Cardiac septum (tissue), 1 donor: ENCODE results near the gene SLC35E1. TPM values are rescaled to one million over a fixed set of nuclear protein-coding genes. Genes with fewer than 3 reads are reported as not detected.
"Not testable (repeated sequence)": the region's sequence is repeated elsewhere in the genome, so short reads cannot be mapped to it uniquely, and the experiment has no call there.

Source experiments
- DNase-seq: peaks from one replicate; pipeline ENCODE4 v3.0.0-alpha.2; 2020; ENCODE audit warnings: low spot score
- intact Hi-C: fragments of 100-400 bp; cut with DNase I; formaldehyde crosslinking; loops from one replicate; pipeline ENCODE4 v1.14.0; 2022
- total RNA-seq: library from RNA; stranded (reverse); fragmentation: NEBNext Ultra II Directional; extraction: Animal tissue kit (Norgen Biotek cat#: 25700); gene quantifications from one replicate; pipeline ENCODE4 v1.2.1, GENCODE V29; 2021
- donor health status: DM: no; HTN: no; CAD: no.

Gene SLC35E1
- total RNA-seq, 1 donor from 2014 or later = 26.7 TPM

DNA sequence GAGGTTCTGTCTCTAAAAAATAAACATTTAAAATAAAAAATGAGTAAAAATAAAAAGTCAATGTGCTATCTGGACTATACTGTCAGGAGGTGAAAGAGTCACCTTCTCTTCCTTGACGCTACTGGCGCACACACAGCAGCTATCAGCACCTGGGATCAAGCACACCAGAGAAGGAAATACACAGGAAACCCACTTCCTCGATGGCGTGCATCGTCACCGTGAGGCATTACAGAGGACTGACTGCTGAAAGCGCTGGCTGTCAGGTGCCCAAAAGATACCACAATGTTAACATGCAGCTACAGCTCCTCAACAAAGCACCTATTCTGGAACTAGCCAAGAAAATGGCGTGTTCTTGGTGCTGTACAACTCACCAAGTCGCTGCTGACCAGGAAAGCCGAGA, 6.1 kb downstream of the SLC35E1 start:
- intact Hi-C loops = no loop called here
- DNase-seq = no peak

DNA sequence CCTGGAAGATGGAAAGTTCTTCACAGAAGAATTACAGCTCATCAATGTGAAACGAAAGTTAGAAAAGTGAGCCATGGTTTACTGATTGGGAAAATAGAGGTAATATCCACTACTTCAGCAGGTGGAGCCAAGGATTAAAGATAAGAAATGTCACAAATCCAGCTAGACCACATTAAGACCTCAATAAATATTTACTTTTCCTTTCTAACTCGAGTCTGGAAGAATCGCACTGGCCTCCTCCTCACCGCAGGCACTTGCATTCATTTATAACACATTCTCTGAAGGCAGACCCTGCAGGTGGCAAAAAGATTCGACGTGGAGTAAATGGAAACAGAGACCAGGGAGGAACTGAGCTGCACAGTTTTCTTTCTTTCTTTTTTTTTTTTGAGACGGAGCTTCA, 7.4 kb downstream of the SLC35E1 start:
- intact Hi-C loops = no loop called here
- no peak for DNase-seq

DNA sequence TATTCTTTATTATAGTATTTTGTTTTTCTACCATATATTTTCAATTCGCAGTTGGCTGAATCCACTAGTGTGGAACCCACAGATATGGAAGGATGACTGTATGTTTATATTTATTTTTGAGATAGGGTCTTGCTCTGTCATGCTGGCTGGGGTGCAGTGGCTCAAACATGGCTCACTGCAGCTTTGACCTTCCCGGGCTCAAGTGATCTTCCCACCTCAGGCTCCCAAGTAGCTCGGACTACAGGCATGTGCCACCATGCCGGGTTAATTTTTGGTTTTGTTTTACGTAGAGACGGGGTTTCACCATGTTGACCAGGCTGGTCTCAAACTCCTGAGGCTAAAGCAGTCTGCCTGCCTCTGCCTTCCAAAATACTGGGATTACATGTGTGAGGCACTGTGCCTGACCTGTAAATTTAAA, 9.6 kb downstream of the SLC35E1 start:
- intact Hi-C loops = no loop called here
- DNase-seq = no peak

DNA sequence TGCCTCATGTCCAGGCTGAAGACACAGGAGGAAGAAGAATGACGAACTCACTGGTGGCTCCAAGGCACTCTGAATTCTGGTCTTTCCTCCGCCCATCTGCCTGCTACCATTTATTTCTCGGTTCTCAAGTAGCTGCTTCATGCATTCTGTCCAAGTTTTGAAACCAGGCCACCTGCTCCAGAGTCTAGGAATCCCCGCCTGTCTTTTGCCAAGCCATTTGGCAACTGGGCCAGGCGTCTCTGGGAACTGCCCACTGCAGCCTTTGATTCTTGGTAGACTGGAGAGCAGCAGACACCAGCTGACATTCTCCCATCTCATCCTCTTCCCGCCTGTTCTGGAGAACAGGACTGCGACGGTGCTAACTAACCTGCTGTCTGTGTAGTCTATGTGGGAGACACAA, 10.8 kb downstream of the SLC35E1 start:
- DNase-seq = no peak
- intact Hi-C loops = no loop called here

DNA sequence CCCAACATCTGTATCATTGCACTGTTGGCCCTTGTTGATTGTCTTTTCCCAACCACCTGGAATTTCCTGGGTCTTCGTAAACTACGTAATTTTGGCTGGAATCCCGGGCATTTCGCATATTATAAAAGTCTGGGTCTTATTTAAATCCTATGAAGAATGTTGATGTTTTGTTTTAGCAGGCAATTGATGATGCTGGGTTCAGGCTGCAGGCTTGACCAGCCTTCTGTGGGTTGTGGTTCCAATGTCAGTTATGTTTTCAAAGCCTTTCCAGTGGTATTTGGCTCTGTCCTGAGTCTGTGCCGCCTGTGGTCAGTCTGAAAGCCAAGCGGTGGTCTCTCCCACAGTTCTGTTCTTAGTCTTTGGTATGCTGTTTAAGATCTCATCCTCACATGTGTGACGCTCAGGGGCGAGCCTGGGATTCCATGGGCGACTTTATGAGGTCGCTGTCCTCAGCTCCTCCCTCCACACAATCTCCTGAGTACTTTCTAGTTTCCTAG, 12.4 kb downstream of the SLC35E1 start:
- no peak for DNase-seq
- intact Hi-C loops = no loop called here

DNA sequence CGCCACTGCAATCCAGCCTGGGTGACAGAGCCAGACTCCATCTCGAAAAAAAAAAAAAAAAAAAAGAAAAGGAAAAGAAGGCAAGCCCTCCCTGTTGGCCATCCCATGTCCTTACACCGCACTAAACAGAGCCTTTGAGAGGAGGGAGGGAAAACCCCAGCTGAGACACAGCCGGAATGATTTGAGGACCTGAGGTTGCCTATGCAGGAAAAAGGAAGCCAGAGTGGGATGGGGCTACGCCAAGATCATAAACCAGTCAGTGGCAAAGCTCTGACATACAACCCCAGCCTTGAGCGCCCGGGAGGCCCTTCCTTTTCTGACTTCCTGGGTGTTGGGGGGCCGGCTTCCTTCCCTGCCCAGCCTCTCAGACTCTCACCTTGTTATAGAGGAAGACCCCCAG, 17.4 kb downstream of the SLC35E1 start:
- no peak for DNase-seq
- intact Hi-C loops = no loop called here

DNA sequence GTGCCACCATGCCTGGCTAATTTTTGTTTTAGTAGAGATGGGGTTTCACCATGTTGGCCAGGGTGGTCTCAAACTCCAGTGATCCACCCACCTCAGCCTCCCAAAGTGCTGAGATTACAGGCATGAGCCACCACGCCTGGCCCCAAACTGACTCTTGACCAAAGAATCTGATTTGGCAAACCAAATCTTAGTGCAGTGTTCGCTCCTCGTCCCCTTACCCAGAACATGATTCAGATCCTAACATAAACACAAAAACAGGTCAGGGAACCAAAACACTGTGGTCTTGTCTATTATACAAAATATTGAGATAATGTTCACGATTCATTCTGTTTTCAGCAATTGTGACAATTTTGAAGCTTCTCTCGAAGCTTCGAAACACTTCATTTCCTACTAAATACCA, 20.3 kb downstream of the SLC35E1 start:
- DNase-seq, intact Hi-C loops: not testable (repeated sequence)

DNA sequence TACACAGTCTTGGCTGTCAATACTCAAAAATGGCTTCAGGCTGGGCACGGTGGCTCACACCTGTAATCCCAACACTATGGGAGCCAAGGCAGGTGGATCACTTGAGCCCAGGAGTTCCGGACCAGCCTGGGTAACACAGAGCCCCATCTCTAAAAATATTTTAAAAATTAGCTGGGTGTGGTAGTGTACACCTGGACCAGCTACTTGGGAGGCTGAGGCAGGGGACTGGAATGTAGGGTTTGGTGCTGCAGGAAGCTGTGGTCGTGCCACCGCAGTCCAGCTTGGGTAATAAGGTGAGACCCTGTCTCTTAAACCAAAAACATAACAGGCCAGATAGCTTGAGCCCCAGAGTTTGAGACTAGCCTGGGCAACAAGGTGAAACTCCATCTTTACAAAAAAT, 23.3 kb downstream of the SLC35E1 start:
- intact Hi-C loops = no loop called here
- no peak for DNase-seq

DNA sequence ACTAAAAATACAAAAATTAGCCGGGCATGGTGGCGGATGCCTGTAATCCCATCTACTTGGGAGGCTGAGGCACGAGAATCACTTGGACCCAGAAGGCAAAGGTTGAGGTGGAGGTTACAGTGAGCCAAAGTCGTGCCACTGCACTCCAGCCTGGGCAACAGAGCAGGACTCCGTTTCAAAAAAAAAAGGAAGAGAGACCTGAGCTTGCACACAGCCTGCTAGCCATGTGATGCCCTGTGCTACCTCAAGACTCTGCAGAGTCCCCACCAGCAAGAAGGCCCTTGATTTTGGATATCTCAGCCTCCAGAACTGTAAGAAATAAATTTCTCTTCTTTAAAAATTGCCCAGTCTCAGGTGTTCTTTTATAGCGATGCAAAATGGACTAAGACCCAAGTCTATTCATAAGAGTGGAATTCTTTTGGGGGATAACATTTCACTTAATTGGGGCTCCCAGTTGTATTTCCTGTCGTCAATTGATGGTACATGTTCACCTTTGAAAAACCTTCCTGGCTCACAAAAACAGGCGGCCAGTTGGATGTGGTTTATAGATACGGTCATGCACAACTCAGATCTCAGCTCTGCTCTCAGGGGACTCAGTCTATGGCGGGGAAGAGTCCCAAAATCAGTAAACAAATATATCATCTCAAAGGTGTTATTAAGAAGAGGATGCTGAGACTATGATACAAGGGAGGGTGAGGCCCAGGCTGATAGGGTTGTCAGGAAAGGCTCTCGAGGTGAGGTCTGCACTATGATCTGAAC, 27.6 kb downstream of the SLC35E1 start:
- intact Hi-C loops = loop anchor here (5.0 kb wide), 1 partner anchor 47 kb away; the partner anchor contains the start of genes C19orf44 and CALR3
- no peak for DNase-seq

DNA sequence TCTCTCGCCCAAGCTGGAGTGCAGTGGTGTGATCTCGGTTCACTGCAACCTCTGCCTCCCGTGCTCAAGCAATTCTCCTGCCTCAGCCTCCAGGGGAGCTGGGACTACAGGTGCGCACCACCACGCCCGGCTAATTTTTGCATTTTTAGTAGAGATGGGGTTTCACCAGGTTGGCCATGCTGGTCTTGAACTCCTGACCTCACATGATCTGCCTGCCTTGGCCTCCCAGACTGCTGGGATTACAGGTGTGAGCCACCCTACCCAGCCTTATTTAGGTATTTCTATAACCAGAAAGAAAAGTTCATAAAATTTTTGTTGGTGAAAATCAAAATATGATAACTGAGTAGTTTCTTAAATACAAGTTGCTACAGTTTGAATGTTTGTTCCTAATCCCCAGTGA, 28.5 kb downstream of the SLC35E1 start:
- DNase-seq = not testable (repeated sequence)
- intact Hi-C loops = loop anchor here (2.0 to 5.0 kb wide), 2 partner anchors 29 to 46 kb away; partner anchors contain the start of genes C19orf44, CALR3 and SLC35E1

DNA sequence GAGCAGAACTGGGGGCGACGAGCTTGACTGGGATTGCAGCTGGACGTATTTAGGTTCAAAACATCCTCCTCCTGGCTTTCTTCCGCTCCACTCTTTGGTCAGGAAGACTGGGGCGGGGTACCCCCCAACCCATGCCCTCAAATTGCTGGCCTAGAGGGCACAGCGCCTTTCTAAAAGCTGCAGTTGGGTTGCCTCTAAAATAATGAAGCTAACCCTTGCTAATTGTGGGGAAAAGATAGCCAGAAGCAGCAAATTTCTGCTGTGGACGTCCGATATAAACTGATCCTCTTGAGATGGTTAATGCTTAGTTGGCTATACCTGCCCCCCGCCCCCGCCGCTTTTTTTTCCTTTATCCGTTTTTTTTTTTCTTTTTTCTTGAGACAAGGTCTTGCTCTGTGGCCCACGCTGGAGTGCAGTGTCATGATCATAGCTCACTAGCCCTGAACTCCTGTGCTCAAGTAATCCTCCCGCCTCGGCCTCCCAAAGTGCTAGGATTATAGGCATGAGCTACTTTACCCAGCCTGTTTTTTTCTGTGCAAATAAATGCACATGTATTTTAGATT, 29.2 kb downstream of the SLC35E1 start:
- DNase-seq = no peak
- intact Hi-C loops = loop anchor here (1.0 to 5.0 kb wide), 3 partner anchors 30 to 85 kb away; partner anchors contain the start of genes C19orf44, CALR3, MED26 and SLC35E1

DNA sequence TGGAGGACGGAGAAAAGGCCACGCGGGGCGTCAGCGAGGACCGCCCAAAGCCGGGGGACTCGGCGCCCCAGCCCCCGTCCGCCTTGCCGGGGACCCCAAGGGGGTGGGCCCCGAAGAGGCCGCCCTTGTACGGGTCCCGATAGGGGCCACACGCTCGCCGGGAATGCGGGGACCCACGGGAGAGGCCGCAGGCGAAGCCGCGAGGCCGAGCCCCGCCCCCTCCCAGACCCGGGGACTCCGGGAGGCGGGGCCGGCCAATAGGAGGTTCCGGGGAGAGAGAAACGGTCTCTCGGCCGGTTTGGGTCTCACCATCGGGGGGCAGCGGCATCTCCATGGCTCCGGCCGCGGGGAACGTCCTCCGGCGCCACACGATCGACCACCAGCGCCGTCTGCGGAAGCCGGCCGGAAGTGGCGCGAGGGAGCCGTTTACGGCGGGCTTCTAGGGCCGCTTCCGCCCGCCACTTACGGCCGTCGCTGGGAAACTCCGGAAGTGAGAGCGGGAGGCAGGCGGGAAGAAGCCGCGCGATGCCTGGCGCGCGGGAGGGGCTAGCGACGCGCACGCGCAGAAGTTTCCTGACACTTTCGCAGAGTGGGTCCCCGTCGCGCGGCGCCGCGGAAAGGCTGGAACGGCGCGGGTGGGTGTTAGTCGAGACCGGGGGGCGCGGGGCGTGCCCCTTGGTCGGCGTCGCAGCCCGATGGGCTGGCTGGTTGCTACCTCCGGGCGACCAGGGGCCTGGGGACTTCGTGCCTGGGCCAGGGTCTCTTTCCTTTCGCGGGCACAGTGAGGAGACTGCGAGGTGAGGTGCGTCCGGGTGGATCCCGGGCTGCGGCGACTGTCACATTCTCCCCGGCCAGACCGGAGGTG, 29.9 kb downstream of the SLC35E1 start, which contains the start of gene CHERP:
Gene CHERP, minus strand, starts transcription at position 393 of the 865 bp plus-strand sequence. Its CDS starts 59 bp downstream, at position 334.
- DNase-seq = peak; percentile 97
- intact Hi-C loops = loop anchor here (1.0 to 5.0 kb wide), 3 partner anchors 31 to 86 kb away; partner anchors contain the start of genes C19orf44, CALR3, MED26 and SLC35E1

DNA sequence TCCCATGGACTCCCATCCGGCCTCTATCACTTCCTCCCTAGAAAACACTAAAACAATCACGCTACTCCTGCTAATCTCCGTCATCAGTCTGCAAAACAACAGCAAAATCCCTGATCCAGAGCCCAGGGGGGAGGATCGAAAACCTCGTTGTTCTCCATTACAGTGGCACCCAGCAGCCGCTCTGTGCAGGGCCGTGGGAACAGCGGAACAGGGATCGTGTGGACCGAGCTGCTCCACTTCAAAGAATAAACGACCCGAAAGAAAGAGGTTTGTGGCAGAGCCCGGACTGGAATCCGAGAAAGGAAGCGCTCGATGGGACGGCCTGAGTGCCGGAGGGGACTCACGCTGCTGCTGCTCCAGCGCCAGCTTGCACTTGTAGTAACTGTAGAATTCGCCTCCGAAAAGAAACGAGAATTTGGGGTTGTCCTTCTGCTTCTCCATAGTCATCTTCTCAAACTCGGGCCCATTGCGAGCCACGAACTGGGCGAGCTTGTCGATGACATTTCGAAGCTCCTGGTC, 30.6 kb downstream of the SLC35E1 start:
- intact Hi-C loops = loop anchor here (1.0 to 5.0 kb wide), 3 partner anchors 31 to 87 kb away; partner anchors contain the start of genes C19orf44, CALR3, MED26 and SLC35E1
- no peak for DNase-seq

DNA sequence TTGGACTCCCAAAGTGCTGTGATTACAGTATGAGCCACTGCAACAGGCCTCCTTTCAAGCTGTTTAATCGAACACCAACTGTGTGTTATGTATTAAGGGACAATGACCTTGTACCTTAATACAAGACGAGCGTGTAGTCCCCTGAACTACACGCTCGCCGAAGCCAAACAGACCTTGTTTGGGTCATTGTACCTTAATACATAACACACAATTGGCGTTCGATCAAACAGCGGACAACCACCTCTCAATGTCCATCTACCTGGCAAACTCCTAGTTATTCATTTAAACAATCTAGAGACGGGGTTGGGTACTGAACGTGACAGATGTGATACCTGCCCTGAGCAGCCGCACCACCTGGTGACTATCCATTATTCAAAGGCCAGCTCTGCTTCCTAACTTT, 31.3 kb downstream of the SLC35E1 start:
- no peak for DNase-seq
- intact Hi-C loops = loop anchor here (5.0 kb wide), 1 partner anchor 44 kb away; the partner anchor contains the start of genes C19orf44 and CALR3

DNA sequence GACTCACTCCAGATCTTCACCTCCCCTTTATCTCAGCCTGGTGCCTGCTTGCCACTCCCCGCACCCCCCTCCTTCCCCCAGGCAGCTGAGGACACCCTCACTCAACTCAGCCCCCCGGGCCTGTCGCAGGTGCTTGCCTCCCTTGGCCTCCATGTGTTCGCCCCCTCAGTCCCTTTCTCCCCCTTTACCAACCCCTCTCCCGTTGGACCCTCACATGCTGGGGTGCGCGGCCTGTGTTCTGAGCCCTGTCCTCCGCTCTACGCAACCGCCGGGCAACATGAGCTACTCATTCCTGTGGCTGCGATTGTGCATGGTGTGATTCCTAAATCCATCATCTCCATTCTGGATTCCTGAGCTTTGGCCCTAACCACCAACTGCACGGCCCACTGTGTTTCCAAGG, 35.1 kb downstream of the SLC35E1 start:
- intact Hi-C loops = no loop called here
- no peak for DNase-seq

DNA sequence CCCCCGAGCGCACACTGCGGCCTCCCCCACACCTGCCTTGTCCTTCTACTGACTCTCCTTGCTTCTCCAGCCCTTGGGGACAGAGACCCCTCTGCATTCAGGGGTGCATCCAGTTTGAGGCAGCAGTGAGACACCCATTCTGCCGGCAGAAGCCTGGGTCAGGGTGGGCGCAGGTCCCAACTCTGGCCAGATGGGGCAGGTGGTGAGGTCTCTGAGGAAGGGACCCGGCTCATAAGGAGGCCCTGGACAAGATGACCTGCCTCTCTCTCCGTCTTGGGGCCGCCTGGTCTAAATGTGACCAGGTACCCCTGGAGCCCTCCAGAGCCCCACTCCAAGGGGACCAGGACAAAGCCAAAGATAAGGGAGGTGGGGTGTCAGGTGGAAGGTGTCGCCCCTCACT, 36.1 kb downstream of the SLC35E1 start:
- intact Hi-C loops = no loop called here
- DNase-seq = no peak

DNA sequence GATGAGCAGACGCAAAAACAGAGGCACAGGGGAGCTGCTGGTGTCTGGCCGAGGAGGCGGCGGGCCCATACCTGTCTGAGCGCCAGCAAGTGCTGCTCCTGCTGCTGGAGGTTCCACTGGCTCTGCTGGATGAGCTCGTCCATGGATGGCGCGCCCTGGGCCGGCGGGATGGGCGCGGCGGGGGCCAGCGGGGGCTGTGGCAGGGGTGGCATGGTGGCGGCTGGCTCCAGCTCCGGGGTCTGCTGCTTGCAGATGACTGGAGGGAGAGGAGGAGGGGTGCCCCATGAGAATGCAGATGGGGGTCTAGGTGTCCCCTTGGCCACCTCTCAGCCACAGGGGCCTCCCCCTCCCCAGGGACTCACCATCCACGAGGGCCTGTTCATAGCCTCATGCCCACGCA, 36.8 kb downstream of the SLC35E1 start:
- no peak for DNase-seq
- intact Hi-C loops = no loop called here

DNA sequence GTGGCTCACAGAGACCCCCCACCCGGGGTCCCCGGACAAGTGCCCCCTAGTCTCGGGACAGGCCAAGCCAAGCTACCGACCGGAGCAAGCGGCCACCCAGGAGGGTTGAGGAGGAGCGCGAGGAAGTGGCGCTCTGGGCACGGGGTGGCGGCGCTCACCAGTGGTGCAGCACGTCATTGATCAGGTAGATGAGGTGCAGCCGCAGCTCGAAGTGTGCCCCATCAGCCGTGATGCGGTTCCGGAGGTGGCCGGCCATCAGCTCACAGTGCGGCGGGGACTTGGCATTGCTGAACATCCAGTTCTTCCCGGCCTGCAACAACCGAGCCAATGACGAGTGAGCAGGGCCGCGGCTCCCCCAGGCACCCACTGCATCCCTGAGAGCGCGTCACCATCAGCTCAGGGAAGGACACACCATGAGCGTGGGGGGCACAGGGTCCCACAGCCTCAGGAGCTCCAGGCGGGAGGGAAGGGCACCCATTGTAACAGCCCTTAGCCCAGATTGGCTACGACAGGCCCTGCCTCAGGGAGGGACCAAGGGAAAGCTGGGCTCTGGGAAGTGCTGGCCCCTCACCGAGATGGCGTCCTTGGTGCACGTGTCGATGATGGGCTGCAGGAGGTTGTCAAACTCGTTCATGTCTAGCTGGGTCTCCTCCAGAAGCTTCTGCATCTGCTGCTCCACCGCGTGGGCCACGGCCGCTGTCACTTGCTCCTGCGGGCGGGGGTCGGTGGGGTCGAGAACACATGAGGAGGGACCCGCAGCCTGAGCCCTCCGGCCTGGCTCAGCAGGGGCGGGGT, 39.6 kb downstream of the SLC35E1 start:
- no peak for DNase-seq
- intact Hi-C loops = no loop called here

DNA sequence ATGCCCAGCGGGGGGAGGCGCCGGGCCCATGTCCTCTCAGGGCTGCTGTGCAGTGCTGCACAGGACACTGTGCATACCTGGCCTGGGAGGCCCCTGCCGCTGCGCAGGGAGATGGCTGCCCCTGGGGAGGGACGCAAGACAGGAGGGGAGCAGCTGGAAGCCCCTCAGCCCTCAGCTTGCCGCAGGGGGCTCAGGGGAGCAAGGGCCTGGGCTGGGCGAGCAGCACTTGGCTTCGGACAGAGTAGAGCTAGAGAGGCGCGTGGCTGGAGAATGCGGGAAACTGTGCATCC, 40.9 kb downstream of the SLC35E1 start:
- no peak for DNase-seq
- intact Hi-C loops = no loop called here
